Muscle of arm (tissue), 12 donors: ENCODE results near the gene SVEP1. TPM values are rescaled to one million over a fixed set of nuclear protein-coding genes. Genes with fewer than 3 reads are reported as not detected.
"Not testable (repeated sequence)": the region's sequence is repeated elsewhere in the genome, so short reads cannot be mapped to it uniquely, and the experiment has no call there.

ENCODE experiments used
- DNase-seq: peaks from one replicate; pipeline ENCODE4 v3.0.0-alpha.2; 2013
- polyA plus RNA-seq, 12 donors: library from polyadenylated mRNA; unstranded; fragments of 120-200 nt; gene quantifications; one replicate each; pipeline ENCODE4 v1.2.1, GENCODE V29; 2013; ENCODE audit not compliant: insufficient read length in 12 of 12

SVEP1 gene
- polyA plus RNA-seq, 12 donors = 15.1 to 40.3 (median 23.7) TPM; not detected in 1

DNA sequence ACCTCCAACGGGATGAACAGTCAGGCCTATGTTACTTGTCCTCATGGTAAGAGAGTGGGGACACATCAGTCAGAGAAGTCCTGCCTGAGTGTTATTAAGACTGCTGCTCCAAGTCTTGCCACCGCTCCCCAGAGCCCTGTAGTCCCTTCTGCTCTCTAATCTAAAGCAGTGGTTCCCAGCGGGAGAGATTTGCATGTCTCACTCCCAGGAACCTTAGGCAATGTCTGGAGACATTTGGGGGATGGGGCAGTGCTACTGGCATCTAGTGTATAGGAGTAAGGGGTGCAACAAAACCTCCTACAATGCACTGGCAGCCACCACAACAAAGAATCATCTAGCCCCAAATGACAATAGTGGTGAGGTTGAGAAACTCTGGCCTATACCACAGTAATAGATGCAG lies 2.6 kb upstream of the SVEP1 start:
- no peak for DNase-seq

DNA sequence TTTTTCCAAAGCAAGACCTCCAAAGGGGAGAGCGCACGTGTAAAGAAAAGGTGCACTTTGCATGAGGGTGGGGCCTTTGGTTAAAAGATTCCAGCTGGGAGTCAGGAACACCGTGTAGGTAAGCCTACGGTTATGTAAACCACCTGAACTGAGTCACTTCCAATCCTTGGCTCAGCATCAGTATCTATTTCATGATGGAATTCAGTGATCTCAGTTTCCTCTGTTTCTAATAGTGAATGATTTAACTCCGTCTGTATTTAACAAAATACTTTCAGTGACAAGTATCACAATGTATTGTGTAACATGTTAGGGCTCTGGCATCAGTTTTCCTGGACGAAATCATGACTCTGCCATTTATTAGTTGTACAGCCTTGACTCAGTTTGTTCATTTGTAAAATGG lies 1.3 kb upstream of the SVEP1 start:
- no peak for DNase-seq

DNA sequence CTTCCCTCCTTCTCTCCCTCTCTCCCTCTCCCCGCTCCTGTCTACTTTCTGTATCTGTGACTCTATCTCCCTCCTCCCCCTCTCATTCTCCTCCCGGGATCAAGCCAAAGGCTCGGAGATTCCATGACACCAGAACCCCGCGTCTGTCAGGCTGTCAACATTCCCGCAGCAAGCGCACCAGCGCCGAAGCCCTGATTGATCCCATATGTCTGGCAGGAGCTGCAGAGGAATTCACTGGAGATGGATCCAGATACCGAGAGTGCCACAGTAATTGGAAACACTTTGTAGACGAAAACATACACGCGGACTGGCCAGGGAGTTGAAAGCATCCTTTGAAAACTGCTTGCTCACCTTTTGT lies 300 bp upstream of the SVEP1 start:
- DNase-seq = peak; percentile 77

DNA sequence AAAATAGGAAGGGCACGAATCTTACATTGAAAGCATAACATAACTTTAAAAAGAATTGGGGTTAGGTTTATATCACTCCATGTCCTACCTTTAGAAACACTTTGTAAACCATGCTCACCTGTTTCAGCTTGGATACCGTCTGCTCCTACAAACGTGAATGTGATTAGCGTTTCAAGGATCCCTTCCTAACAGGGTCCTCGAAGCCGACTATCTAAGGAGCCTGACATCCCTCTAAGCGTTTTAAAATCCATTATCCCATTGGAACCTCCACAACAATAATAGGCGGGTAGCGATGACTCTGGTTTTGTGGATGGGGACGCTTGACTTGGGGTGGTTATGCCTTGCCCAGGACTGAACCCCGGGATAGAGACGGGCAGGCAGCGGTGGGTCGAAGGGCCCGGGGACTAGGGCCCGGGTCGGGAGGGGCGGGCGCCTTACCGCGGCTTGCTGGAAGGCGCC lies 937 bp downstream of the SVEP1 start:
- peak; percentile 34 for DNase-seq

DNA sequence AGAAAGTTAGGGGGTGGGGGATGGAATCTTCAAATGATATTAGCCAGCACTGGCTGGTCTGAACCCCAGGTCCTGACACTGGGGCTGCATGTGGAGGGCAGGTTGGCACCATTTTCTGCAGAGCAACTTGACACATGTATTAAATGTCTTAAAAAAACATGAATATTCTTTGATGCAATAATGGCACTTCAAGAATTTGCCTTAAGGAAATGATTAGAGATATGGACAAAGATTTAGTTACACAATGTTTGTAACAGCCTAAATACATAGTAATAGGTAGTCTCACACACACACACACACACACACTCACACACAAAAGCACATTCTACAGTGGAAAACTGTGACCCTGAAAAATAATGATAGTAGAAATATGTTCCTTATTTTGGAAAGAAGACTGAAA lies 3.6 kb downstream of the SVEP1 start:
- DNase-seq = no peak

DNA sequence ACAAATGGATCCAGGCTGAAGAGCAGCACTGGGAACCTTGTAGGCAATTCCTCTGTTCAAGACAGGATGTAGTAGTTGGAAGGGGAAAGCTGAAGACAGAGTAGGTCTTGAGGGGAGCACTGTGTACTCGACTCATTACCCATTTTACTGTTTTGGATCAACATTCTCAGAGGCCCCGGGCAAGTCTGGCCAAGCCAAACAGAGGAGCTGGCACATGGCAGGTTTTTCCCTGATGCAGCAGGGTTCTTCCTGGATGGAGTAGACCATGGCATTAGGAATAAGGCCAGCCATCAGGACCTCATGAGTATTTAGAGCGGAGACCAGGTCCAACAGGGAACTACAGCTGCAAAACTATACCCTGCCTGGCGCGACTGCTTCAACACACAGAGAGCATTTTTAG lies 4.4 kb downstream of the SVEP1 start:
- no peak for DNase-seq

DNA sequence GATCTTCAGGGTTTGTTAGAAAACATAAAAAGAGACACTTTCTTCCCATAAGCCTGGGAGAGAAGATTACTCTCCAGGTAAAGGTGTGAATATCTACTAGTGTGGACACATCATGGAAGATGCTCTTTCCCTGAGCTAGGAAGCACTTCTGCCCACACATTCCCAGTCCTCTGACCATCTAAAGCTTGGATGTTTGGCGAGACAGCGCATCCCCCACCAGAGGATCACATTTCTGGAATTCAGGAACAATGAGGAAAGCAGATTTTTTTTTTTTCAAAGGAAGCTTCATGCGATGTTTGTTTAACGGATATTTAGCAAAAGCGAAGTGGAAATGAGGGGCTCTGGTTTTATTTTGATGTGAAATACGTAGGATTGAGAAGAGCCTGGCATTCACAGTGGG lies 6.2 kb downstream of the SVEP1 start:
- DNase-seq = no peak

DNA sequence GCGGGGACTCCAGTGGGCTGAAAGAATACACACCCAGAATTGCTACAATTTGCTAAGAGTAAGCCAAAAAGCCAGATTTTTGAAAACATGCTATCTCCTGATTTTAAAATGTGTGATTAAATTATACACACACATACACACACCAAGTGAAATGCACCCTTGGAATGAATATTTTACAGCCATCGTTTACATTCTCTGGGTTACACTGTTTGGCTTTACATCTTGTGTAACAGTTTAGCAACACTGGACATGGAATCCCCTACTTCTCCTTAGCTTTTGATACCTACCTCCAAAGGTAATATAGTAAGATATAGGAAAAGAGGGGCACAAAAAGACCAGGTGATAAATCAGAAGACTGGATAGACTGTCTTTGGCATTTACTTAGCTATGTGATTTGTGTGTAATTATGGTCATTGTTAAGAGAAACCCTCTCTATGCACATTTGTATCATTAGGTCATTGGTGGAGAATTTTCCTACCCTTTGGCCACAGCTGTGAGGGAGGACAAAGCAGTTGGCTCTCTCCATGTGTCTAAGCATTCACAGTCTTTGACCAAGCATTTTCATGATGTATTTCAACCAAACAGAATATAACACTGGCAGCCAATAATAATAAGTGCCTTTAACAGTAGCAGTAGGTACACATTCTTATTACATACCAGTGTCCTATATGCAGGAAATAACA lies 7.6 kb downstream of the SVEP1 start:
- no peak for DNase-seq

DNA sequence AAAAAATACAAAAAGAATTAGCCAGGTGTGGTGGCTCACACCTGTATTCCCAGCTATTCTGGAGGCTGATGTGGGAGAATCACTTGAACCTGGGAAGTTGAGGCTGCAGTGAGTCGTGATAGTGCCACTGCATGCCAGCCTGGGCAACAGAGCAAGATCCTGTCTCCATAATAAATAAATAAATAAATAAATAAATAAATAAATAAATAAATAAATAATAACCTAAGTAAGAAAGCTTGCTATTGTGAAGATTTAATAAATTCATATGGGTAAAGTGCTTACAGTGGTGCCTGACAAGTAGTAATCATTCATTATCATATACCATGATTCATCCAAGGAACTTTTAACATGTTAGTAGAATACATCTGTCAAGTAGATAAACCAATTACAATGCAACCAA lies 13.4 kb downstream of the SVEP1 start:
- DNase-seq = no peak

DNA sequence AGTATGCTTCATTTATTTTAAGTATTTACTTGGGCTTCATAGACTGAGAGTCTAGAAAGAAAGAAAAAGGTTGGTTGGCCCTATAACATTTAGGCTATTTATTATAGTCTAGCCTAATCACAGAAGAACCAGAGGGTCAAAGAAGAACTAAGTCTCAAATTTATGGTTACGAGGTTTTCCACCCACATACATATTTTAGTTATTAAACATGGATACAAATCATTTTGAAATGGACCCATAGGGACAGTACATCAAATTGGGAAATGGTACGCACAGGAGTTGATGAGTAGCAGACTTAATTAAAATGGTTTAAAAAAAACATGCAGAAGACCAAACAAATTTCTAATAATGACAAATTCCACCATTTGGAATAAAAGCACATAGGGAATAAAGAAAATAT lies 17.7 kb downstream of the SVEP1 start:
- DNase-seq = no peak

DNA sequence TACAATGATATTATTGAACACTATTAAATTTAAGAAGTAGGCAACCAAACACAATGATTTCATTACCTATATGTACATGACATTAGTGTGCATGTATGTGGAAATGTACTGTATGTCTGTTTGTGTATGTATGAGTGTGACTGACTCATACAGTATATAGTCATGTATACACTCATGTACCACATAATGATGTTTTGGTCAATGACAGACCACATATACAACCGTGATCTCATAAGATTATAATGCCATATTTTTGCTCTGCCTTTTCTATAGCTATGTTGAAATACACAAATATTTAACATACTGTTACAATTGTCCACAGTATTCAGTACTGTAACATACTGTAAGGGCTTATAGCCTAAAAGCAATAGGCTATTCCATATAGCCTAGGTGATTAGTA lies 19.7 kb downstream of the SVEP1 start:
- DNase-seq = no peak

DNA sequence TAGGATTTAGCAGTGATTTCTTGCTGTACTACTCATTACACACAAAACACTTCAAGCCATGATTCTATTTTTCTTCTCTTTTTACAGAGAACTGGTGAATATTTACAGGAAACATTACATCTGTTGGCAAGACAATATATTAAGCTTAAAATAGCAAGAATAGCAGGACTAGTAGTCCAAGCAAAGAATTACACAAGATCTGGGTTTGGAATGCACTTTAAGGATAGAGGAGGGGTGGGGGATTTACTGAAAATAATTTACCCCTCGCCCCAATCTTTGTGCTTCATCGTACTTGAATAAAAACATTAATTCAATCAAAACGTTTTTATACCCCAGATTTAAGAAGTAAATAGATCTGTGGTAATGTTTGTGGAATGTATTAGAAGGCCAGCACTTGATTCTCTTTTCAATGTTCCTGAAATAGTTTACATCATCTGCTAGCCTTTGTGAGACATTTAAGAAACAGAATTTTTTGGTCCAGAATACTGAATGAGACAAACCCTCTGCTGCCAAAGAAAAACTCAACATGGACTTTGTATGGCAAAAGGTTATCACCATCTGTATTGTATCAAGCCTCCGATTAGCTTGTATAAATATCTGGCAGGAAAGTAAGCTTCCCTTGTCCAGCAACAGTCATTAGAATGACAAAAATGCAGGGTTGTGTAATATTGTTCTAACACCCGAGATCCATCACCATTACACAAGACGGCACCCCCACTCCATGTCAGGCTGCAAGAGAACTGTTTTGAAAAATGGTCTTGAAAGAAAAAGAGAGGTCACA lies 23.8 kb downstream of the SVEP1 start:
- peak; percentile 67 for DNase-seq

DNA sequence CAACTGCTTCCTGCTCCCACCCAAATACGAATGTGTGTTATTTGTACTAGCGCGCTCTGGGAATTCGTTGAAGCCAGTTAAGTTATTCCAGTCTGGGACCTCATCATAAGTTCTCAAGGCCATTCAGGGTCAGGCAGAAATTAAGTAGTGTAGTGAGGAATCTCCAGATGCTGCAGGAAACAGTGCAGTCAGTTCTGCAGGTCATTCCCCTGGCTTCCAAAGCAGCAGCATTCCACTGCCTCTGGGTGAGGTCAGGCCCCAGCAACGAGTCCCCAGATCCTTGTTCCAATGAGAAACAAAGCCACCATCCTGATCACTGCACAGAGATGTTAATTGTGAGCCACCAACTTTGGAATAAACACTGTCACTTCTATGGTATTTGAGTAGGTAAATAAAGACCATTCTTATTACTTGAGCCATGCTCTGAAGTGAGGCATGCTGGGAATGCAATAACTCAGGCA lies 33.1 kb downstream of the SVEP1 start:
- peak; percentile 30 for DNase-seq

DNA sequence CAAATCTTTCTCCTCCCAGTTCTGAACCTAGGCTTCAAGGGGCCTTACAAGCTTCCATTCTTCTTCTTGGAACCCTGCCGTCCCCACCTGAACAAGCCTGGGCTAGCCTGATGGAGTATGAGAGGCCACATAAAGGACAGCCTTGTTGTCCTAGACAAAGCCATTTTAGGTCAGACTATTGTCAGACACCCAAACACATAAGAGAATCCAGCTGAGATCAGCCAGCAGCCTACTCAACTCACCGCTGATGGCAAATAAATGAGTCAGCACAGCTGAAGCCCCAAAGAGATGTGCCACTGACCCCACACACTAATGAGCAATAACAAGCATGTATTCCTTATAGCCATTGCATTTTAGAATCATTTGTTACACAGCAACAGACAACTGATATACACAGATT lies 33.8 kb downstream of the SVEP1 start:
- DNase-seq = no peak

DNA sequence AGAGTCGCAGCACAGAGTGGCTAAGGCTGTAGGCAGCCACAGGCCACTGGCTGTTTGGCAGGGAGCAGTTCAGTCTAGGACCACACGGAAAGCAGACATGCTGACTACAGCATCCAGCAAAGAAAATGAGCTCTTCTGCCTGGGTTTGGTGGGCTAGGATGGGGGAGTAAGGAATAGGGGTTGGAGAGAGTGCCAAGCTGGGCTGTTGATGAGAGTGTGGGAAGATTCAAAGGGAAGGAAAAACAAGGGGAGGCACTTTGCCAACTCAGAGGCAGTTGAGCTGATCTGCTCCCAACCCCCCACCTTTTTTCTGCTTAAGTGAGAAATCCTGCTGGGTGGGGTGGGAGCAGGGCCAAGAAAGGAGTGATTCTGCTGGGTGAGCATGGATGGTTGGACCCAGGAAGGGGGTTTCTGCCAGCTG lies 35.9 kb downstream of the SVEP1 start:
- no peak for DNase-seq

DNA sequence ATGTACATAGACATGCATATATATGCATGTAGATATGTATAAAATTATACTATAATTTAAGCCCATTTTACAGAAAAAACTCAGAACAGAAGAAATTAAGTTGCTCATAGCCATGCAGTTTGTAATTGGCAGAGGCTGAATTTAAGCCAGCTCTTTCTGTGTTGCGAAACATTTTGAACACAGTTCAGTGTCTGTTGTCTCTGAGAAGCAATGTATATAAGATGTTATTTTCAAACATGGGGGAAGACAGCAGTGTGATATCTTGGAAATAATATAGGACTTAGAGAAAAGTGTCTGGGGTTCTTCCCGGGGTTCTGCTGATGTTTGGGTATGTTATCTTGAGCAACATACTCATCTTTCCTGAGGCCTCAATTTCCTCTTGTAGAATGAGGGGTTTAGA lies 37.6 kb downstream of the SVEP1 start:
- no peak for DNase-seq

DNA sequence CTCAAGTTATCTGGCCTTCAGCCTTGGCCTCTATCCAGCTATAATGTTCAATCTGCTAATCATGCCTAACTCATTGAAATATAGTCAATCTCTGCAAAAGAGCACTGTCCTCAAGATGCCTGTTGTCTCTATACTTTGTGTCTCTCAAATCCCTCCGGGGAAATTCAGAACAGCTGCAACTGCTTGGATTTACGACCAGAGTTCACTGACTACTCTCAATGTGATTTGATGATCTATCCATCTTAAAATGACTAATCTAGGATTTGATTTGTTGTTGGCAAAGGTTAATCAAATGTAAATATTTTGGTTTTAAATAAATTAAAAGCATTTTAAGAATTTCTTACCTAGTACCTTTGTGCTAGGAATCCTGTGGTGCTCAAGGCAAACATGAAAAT lies 40.9 kb downstream of the SVEP1 start:
- no peak for DNase-seq

DNA sequence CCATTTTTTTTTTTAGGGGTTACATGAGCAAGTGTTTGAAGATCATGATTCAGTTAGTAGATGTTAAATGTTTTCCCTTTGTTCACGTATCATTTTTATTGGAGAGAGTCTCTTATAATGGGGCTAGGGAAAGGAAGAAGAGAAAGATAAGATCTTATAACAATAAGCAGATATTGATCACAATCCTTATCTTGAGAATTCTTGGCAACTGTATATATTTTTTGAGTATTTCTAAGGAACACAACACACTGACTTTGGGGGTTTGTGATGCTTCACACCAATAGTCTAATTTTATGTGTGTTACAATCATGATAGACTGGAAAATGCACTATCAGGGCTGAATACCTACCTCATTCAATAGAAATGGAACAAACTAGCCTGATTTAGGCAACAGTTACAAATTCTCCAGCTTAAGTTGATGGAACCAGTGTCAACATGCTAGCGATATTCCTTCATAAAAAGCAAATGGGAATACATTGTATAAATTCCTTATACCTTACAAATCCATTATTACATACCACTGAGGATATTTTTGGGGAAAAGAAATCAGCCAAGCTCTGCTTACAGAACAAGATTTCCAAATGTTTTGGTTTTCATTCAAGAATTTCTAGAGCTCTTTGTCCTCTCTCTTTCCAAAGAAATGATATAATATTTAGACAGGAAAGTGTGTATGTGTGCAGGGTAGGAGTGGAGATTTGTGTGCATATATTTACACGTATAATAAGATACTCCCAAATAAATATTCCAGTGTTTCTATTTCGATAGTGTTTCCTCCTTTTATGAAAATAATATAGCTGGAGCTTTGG lies 41.5 kb downstream of the SVEP1 start:
- peak; percentile 69 for DNase-seq

DNA sequence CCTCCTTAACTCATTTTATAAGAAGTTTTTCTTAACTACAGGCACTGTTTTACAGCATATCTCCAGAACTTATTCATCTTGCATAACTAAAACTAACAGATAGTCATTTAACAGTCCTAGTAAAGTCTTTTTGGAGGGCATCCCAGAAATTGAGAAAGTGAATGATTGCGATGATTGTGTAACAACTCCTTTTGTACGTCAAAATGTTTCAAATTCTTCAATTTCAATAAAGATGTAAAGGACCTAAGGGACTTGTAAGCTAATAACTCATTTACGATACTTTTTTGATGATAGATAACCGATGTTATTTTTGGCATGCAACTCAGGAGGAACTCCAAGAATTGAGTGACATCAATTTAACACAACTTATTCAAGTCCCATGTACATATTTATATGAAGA lies 42.7 kb downstream of the SVEP1 start:
- DNase-seq = peak; percentile 77

DNA sequence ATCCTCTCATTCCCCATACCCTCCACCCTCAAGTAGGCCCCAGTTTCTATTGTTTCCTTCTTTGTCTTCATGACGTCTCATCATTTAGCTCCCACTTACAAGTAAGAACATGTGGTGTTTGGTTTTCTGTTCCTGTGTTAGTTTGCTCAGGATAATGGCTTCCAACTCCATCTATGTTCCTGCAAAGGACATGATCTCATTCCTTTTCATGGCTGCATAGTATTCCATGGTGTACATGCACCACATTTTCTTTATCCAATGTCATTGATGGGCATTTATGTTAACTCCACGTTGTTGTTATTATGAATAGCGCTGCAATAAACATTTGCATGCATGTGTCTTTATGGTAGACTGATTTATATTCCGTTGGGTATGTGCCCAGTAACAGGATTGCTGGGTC lies 45.4 kb downstream of the SVEP1 start:
- DNase-seq = not testable (repeated sequence)

DNA sequence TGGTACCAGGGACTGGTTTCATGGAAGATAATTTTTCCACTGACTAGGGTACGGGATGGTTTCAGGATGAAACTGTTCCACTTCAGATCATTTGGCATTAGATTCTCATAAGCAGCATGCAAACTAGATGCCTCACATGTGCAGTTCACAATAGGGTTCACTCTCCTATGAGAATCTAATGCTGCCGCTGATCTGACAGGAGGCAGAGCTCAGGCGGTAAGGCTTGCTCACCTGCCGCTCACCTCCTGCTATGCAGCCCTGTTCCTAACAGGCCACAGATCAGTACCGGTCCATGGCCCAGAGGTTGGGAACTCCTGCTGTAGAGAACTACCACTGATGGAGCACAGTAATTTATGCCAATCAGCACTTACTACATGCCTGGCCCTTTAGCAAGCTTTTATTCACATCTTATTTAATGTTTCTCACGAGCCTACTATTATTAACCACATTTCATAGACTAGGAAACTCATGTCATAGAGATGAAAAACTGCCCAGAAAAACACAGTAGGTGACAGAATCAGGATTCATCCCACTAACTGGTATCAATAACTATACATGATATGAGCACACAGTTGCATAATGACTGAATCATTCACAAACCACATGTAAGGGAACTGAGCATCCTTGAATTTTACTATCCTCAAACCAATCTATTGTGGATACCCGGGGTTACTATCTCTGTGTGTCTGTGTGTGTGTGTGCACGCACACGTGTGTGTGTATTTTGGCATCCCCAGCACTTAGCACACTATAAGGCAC lies 46.5 kb downstream of the SVEP1 start:
- no peak for DNase-seq

DNA sequence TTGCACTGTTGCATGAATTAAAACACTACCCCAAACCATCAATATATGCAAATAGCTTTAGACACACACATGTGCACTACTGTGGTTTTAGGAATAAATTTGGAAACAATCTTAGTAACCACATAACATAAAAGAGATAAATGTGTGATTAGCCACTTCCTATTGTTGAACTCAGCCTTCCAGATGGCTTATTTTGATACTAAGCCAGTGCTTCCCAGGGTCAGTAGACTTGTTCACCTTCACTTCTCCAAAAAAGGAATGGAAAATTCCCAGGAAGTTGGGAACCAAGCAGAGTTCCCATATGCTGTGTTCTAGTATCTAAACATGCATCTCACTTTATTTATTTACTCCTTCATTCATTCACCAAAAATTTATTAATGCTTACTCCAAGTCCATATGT lies 47.8 kb downstream of the SVEP1 start:
- no peak for DNase-seq
